ENCODE measurements around the gene SENP7. TPM values are rescaled to one million over a fixed set of nuclear protein-coding genes. Genes with fewer than 3 reads are reported as not detected.

Gene SENP7
- total RNA-seq, 1 donor from 2014 or later: 17.9 TPM

DNA sequence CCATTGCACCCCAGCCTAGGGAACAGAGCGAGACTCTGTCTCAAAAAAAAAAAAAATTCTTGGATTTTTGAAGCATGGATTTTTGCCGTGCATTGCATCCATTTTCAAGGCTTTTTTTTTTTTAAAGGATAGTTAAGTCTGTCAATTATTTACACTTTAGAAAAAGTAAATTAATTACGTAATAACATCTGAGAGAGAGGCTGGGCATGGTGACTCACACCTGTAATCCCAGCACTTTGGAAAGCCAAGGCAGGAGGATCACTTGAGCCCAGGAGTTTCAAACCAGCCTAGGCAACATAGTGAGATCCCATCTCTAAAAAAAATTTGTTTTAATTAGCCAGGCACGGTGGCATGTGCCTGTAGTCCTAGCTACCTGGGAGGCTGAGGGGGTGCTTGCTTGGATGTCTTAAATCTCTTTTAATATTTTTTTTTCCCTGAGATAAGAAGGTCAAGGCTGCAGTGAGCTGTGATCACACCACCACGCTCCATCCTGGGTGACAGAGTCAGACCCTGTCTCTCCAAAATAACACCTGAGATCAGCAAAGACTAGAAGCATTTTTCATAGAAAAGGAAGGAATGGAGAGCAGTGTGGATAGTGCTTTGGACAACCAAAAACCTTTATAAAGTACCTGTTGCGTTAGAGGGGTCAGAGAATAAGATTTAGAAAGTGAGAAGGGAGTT lies 6.8 kb upstream of the SENP7 start:
- Histone ChIP-seq H3K4me3 (no peak overlapping the region), H3K27ac (no peak overlapping the region), H3K27me3 (no peaks in the 10 kb centered on the region), H3K9me3 (no peaks in the 10 kb centered on the region), H3K4me1 (no peaks in the 10 kb centered on the region), H3K36me3 (no peaks in the 10 kb centered on the region)
- DNase-seq (ENCODE audit: extremely low spot score in 2 of 2): no peak
- intact Hi-C loops (cut with DNase I): loop anchor here (10.0 kb wide), 1 partner anchor 55 kb away; the partner anchor contains the start of gene PCNP
- TF ChIP-seq POLR2A (IDR thresholded peaks at IDR 0.05) (no peak), POLR2AphosphoS5 (IDR thresholded peaks at IDR 0.05; ENCODE audit: insufficient read depth in 1 of 2, low read depth in 1 of 2) (no peak)
- TF ChIP-seq, protein P1, sequence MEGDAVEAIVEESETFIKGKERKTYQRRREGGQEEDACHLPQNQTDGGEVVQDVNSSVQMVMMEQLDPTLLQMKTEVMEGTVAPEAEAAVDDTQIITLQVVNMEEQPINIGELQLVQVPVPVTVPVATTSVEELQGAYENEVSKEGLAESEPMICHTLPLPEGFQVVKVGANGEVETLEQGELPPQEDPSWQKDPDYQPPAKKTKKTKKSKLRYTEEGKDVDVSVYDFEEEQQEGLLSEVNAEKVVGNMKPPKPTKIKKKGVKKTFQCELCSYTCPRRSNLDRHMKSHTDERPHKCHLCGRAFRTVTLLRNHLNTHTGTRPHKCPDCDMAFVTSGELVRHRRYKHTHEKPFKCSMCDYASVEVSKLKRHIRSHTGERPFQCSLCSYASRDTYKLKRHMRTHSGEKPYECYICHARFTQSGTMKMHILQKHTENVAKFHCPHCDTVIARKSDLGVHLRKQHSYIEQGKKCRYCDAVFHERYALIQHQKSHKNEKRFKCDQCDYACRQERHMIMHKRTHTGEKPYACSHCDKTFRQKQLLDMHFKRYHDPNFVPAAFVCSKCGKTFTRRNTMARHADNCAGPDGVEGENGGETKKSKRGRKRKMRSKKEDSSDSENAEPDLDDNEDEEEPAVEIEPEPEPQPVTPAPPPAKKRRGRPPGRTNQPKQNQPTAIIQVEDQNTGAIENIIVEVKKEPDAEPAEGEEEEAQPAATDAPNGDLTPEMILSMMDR (IDR thresholded peaks at IDR 0.05): no peak

DNA sequence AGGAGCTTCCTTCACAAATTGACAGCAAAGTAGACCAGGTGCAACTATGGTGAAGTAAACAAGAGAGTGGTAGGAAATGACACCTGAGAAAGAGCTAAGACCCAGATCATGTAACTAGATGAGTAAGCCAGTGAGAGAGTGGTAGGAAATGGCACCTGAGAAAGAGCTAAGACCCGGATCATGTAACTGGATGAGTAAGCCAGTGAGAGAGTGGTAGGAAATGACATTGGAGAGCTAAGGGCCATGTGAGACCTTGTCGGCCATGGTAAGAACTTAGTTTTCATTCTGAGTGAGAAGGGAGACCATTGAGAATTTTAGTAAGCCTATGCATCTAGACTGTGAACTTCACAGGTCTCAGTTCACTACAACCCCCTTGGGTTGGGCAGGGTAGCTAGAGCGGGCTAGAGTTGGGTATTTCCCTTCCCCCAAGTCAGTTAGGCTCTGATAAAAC lies 5.4 kb upstream of the SENP7 start:
- Histone ChIP-seq H3K9me3 (no peaks in the 10 kb centered on the region), H3K4me1 (peaks cover 5% of the 10 kb centered on the region), H3K27me3 (no peaks in the 10 kb centered on the region), H3K4me3 (no peak overlapping the region), H3K27ac (no peak overlapping the region), H3K36me3 (no peaks in the 10 kb centered on the region)
- no peak for TF ChIP-seq POLR2A (IDR thresholded peaks at IDR 0.05)
- TF ChIP-seq POLR2AphosphoS5 (IDR thresholded peaks at IDR 0.05; ENCODE audit: insufficient read depth in 1 of 2, low read depth in 1 of 2): no peak
- TF ChIP-seq, protein P1 (IDR thresholded peaks at IDR 0.05): no peak
- no peak for DNase-seq (ENCODE audit: extremely low spot score in 2 of 2)
- intact Hi-C loops (cut with DNase I): loop anchor here (10.0 kb wide), 1 partner anchor 56 kb away; the partner anchor contains the start of gene PCNP

DNA sequence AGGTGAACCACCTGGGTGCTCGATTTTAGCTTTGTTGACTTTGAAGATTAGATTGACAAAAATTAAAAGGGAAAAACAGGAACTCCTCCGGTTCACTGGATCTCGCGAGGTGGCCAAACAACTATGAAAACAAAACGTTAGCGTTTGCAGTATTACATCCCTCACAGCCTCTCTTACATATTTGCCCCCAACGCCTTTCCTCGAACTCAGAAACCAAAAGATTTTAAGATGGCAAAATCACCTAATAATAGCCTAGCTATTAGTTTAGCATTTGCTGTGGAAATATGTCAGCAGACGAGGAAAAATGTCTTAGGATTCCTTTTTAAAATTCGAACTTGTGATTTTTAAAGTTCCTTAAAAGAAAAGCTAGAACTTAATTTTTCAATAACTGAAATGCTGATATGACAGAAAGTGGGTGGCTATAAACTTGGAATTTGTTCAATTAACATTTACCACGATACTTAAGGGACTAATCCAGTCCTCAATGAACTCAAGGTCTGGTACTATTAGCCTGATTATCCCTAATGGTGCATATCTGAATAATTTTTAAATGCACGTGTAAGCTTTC lies 491 bp upstream of the SENP7 start:
- no peaks in the 10 kb centered on the region for H3K27me3 ChIP-seq
- no peaks in the 10 kb centered on the region for H3K9me3 ChIP-seq
- intact Hi-C loops (cut with DNase I): loop anchor here (10.0 kb wide), 1 partner anchor 61 kb away; the partner anchor contains the start of gene PCNP
- peak overlapping the region; percentile 97 for H3K27ac ChIP-seq
- TF ChIP-seq, protein P1 (IDR thresholded peaks at IDR 0.05): no peak
- peak in 1 of 2 donors; percentile 2 for TF ChIP-seq POLR2AphosphoS5 (IDR thresholded peaks at IDR 0.05; ENCODE audit: insufficient read depth in 1 of 2, low read depth in 1 of 2)
- peak overlapping the region; percentile 90 to 94 for H3K4me3 ChIP-seq
- DNase-seq (ENCODE audit: extremely low spot score in 2 of 2): no peak
- peaks cover 27% of the 10 kb centered on the region for H3K4me1 ChIP-seq
- H3K36me3 ChIP-seq: no peaks in the 10 kb centered on the region

DNA sequence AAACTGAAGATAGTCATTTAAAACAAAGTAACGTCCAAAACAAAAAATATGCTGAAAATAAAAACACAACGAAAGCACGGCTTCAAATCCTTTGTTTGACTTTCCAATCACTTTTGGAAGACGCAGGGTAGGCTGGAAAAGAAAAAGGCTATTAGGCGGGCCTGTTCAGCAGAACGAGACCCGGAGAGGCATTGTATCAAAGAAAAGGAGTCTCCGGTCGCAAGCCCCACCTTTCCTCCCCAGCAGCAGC lies 691 bp downstream of the SENP7 start:
- Histone ChIP-seq H3K4me1 (peaks cover 32% of the 10 kb centered on the region), H3K27ac (peak overlapping the region; percentile 97), H3K36me3 (no peaks in the 10 kb centered on the region), H3K27me3 (no peaks in the 10 kb centered on the region), H3K9me3 (no peaks in the 10 kb centered on the region), H3K4me3 (peak overlapping the region; percentile 90 to 94)
- TF ChIP-seq POLR2AphosphoS5 (IDR thresholded peaks at IDR 0.05; ENCODE audit: insufficient read depth in 1 of 2, low read depth in 1 of 2) (no peak), POLR2A (IDR thresholded peaks at IDR 0.05) (no peak)
- TF ChIP-seq, protein P1 (IDR thresholded peaks at IDR 0.05): no peak
- intact Hi-C loops (cut with DNase I): loop anchor here (10.0 kb wide), 1 partner anchor 62 kb away; the partner anchor contains the start of gene PCNP
- no peak for DNase-seq (ENCODE audit: extremely low spot score in 2 of 2)

DNA sequence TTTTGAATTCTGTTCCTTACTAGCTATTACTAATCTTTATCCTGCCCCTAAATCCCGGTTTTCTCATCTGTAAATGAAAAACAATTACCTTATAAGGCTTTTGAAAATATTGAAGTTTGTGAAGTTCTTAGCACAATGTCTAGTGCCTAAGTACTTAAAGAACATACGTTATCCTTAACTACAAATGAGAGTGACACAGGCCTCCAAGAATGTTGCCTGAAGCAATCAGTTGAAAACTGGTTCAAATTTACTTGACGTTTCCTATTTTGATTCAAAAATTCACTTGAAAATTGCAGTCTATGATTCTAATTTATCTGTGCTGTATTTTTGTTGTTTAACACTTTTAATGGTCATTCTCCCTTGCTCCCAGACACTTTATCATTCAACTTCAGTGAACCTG lies 3.2 kb downstream of the SENP7 start:
- no peak for DNase-seq (ENCODE audit: extremely low spot score in 2 of 2)
- TF ChIP-seq POLR2A (IDR thresholded peaks at IDR 0.05) (no peak), POLR2AphosphoS5 (IDR thresholded peaks at IDR 0.05; ENCODE audit: insufficient read depth in 1 of 2, low read depth in 1 of 2) (no peak)
- TF ChIP-seq, protein P1 (IDR thresholded peaks at IDR 0.05): no peak
- no peak overlapping the region for H3K27ac ChIP-seq
- intact Hi-C loops (cut with DNase I): loop anchor here (10.0 kb wide), 1 partner anchor 65 kb away; the partner anchor contains the start of gene PCNP
- H3K27me3 ChIP-seq: no peaks in the 10 kb centered on the region
- H3K4me1 ChIP-seq: peaks cover 32% of the 10 kb centered on the region
- no peaks in the 10 kb centered on the region for H3K9me3 ChIP-seq
- no peaks in the 10 kb centered on the region for H3K36me3 ChIP-seq
- no peak overlapping the region for H3K4me3 ChIP-seq

Data from vagina (tissue), 2 donors.